ENCODE data around the gene GOLGA8S. TPM values are rescaled to one million over a fixed set of nuclear protein-coding genes. Genes with fewer than 3 reads are reported as not detected.
"Not testable (repeated sequence)": the region's sequence is repeated elsewhere in the genome, so short reads cannot be mapped to it uniquely, and the experiment has no call there.

GOLGA8S gene, protein sequence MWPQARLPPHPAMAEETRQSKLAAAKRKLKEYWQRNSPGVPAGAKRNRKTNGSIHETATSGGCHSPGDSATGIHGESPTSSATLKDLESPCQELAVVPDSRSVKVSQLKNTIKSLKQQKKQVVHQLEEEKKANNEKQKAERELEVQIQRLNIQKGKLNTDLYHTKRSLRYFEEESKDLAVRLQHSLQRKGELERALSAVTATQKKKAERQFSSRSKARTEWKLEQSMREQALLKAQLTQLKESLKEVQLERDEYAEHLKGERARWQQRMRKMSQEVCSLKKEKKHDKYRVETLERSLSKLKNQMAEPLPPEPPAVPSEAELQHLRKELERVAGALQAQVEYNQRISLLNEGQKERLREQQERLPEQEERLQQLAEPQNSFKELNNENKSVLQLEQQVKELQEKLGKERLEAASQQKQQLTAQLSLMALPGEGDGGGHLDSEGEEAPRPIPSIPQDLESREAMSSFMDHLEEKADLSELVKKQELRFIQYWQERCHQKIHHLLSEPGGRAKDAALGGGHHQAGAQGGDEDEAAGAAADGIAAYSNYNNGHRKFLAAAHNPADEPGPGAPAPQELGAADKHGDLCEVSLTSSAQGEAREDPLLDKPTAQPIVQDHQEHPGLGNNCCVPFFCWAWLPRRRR
- under 1 TPM in 1 of 2 experiments, not detected in 1; 0.11 TPM for total RNA-seq

DNA sequence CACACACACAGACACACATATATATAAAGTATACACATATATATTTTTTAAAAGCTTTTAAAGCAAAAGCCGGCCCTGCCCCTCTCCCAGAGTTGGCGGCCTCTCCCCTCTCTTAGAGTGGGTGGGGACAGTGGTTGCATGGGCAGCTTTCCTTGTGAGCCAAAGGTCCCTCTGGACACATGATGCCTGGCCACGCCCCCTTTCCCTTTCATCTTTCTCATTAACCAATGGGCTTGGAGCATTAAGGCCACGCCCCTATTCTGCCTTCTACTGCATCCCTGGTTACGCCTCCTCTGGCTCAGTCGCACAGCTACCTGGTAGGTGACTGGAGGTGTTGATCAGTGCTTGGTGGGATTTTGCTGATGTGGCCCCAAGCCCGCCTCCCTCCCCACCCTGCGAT is at the start of gene GOLGA8S:
TSS of gene GOLGA8S (plus strand) at position 301 of the 400 bp plus-strand sequence. CDS start at position 363, 62 bp downstream.
- CTCF ChIA-PET; H3K9me3 Mint-ChIP-seq (ENCODE audit: low read depth); H3K4me1 Mint-ChIP-seq; DNase-seq; ATAC-seq; intact Hi-C loops (cut with DNase I, micrococcal nuclease); H3K36me3 Mint-ChIP-seq (ENCODE audit: low read depth); H3K27ac Mint-ChIP-seq; H3K4me3 Mint-ChIP-seq; H3K27me3 Mint-ChIP-seq; POLR2A ChIA-PET: not testable (repeated sequence)

DNA sequence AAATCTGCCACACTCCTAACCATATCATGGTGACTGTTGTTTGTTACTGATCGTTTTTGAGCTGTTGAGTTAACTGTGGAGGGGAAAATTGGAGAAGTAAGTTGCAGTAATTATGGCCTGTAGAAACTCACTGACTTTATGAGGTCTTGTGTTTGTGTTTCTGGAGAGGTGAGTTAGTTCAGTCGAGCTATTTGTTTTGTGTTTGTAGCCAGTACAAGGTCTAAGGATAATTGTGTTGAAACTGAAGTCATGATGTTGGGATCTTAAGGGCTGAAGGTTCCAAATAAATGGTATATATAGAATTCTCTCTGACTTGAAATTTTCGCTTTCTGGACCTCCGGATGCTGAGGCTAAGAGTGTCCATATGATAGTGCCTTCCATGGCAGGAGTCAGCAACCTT is 49.7 kb upstream of the GOLGA8S start:
- ChIA-PET POLR2A (interaction anchor here (0.6 kb wide), 1 partner anchor 266 kb away, joined by 3 read pairs; no protein-coding TSS in a partner anchor), CTCF (interaction anchor here (1.6 kb wide), 1 partner anchor 265 kb away, joined by 3 read pairs; the partner anchor contains the start of gene TUBGCP5)
- H3K9me3 Mint-ChIP-seq (ENCODE audit: low read depth); intact Hi-C loops (cut with DNase I, micrococcal nuclease); H3K27ac Mint-ChIP-seq; DNase-seq; ATAC-seq; H3K27me3 Mint-ChIP-seq: not testable (repeated sequence)
- Mint-ChIP-seq H3K36me3 (ENCODE audit: low read depth) (peaks cover 25% of the 10 kb centered on the region), H3K4me1 (peaks cover 33% of the 10 kb centered on the region), H3K4me3 (peak overlapping the region; percentile 94)

DNA sequence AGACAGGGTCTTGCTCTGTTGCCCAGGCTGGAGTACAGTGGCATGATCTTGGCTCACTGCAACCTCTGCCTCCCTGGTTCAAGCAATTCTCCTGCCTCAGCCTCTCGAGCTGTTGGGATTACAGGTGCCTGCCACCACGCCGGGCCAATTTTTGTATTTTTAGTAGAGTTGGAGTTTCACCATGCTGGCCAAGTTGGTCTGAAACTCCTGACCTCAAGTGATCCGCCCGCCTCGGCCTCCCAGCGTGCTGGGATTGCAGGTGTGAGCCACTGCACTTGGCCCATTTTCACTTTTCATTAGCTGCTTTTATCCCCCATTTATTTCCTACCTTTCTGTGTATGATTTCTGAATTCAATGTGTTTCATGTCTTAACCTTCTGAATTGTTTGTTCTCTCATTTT is 48.6 kb upstream of the GOLGA8S start:
- H3K9me3 Mint-ChIP-seq (ENCODE audit: low read depth); intact Hi-C loops (cut with DNase I, micrococcal nuclease); DNase-seq; H3K27me3 Mint-ChIP-seq; H3K4me3 Mint-ChIP-seq; ATAC-seq; H3K27ac Mint-ChIP-seq: not testable (repeated sequence)
- Mint-ChIP-seq H3K36me3 (ENCODE audit: low read depth) (peaks cover 29% of the 10 kb centered on the region), H3K4me1 (peaks cover 33% of the 10 kb centered on the region)
- ChIA-PET POLR2A (interaction anchor here (0.6 kb wide), 1 partner anchor 279 kb away, joined by 10 read pairs; no protein-coding TSS in a partner anchor), CTCF (interaction anchor here (0.6 kb wide), 1 partner anchor 275 kb away, joined by 3 read pairs; no protein-coding TSS in a partner anchor)

DNA sequence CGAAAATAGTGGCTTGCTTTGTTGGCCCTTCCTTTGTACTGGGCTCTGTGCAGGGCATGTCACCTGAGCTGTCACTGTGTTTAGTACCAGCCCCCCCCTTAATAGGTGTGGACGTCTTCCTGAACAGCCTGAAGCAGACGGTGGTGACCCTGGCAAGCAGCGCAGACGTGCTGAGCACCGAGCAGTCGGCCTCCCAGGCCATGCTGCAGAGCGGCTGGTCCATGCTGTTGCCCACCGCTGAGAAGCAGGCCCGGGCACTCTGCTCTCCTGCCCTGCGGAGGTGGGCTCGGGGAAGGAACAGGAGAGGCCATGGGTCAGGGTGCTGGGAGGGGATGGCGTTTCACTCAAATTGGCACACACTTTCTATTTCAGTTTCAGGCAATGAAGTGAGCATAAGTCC is 43.3 kb upstream of the GOLGA8S start:
- H3K9me3 Mint-ChIP-seq (ENCODE audit: low read depth); H3K27ac Mint-ChIP-seq; ATAC-seq; CTCF ChIA-PET; POLR2A ChIA-PET; DNase-seq; H3K4me3 Mint-ChIP-seq; intact Hi-C loops (cut with DNase I, micrococcal nuclease); H3K27me3 Mint-ChIP-seq: not testable (repeated sequence)
- peaks cover 26% of the 10 kb centered on the region for H3K36me3 Mint-ChIP-seq (ENCODE audit: low read depth)
- peaks cover 14% of the 10 kb centered on the region for H3K4me1 Mint-ChIP-seq

DNA sequence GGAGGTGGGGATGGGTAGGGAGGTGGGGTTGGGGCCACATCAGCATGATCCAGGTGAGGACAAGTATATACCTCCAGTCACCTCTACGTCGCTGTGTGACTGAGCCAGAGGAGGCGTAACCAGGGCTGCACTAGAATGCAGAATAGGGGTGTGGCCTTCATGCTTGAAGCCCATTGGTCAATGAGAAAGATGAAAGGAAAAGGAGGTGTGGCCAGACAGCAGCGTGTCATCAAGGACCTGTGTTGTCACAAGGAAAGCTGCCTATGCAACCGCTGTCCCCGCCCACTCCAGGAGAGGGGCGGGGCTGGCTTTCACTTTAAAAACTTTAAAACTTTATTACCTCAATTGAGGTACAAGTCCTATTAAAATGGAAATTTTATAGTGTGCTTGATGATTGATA is 20.5 kb upstream of the GOLGA8S start, which contains the start of gene GOLGA6L26:
TSS of gene GOLGA6L26 (minus strand) at position 101 of the 400 bp plus-strand sequence. CDS start at position 40, 61 bp downstream.
- not testable (repeated sequence) for H3K27ac Mint-ChIP-seq

DNA sequence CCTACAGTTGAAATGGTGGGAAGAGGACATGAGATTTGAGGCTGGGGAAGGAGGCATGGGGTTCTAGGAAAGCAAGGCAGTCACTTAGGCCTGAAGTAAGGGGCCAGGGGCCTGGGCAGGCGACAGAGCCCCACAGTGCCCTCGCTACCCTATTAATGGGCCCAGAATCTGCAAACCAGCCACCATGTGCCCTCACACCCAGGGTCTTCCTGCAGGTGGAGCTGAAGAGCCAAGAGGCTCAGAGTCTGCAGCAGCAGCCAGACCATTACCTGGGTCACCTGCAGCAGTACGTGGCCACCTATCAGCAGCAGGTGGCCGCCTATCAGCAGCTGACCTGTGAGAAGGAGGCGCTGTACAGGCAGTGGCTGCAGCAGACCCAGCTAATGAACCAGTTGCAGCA is 8.1 kb downstream of the GOLGA8S start:
- H3K9me3 Mint-ChIP-seq (ENCODE audit: low read depth); H3K36me3 Mint-ChIP-seq (ENCODE audit: low read depth); H3K27me3 Mint-ChIP-seq; POLR2A ChIA-PET; CTCF ChIA-PET; H3K4me1 Mint-ChIP-seq; DNase-seq; intact Hi-C loops (cut with DNase I, micrococcal nuclease); ATAC-seq; H3K4me3 Mint-ChIP-seq; H3K27ac Mint-ChIP-seq: not testable (repeated sequence)

More for the DNA sequence above, 20.5 kb upstream of the GOLGA8S start, which contains the start of gene GOLGA6L26:
- H3K4me3 Mint-ChIP-seq; H3K36me3 Mint-ChIP-seq (ENCODE audit: low read depth); DNase-seq; intact Hi-C loops (cut with DNase I, micrococcal nuclease); H3K4me1 Mint-ChIP-seq; H3K27me3 Mint-ChIP-seq; H3K9me3 Mint-ChIP-seq (ENCODE audit: low read depth); POLR2A ChIA-PET; ATAC-seq; CTCF ChIA-PET: not testable (repeated sequence)

DNA sequence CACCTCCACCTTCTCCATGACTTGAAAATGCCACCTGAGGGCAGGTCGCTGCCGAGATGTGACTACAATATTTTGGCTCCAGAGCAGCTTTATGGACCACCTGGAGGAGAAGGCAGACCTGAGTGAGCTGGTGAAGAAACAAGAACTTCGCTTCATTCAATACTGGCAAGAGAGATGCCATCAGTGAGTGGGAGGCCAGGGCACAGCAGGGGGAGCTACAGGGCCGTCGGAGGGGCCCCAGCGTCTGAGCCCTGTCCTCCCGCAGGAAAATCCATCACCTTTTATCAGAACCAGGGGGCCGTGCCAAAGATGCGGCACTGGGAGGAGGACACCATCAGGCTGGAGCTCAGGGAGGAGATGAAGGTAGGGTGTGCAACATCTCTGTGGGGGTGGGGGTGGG is 9.7 kb downstream of the GOLGA8S start:
- POLR2A ChIA-PET; intact Hi-C loops (cut with DNase I, micrococcal nuclease); H3K27ac Mint-ChIP-seq; H3K27me3 Mint-ChIP-seq; H3K4me1 Mint-ChIP-seq; H3K4me3 Mint-ChIP-seq; H3K9me3 Mint-ChIP-seq (ENCODE audit: low read depth); DNase-seq; ATAC-seq; CTCF ChIA-PET; H3K36me3 Mint-ChIP-seq (ENCODE audit: low read depth): not testable (repeated sequence)

DNA sequence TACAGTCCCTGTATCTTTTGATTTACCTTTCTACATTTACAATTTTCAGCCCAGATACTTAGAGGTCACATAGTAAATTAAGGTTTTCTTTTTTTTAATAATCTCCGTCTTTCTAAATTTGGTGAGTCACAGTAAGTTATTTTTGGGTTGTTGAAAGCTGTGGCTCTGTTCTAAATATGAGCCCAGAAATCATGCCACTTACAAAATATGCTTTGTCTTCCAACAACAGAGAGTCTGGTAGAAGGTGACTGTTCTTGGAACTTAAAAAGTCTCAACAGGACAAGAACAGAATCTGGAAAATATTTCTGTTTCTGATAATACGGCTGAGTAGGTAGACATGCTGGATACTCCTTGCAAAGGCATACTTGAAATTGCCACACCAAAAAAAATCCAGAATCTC is 16.0 kb downstream of the GOLGA8S start:
- Mint-ChIP-seq H3K27ac (no peak overlapping the region), H3K27me3 (no peaks in the 10 kb centered on the region), H3K9me3 (ENCODE audit: low read depth) (no peaks in the 10 kb centered on the region), H3K4me1 (no peaks in the 10 kb centered on the region), H3K36me3 (ENCODE audit: low read depth) (no peaks in the 10 kb centered on the region), H3K4me3 (no peak overlapping the region)
- intact Hi-C loops (cut with DNase I, micrococcal nuclease), result no loop called here
- no peak for ATAC-seq
- POLR2A ChIA-PET, result no interaction called here
- DNase-seq, result no peak
- CTCF ChIA-PET, result no interaction called here

DNA sequence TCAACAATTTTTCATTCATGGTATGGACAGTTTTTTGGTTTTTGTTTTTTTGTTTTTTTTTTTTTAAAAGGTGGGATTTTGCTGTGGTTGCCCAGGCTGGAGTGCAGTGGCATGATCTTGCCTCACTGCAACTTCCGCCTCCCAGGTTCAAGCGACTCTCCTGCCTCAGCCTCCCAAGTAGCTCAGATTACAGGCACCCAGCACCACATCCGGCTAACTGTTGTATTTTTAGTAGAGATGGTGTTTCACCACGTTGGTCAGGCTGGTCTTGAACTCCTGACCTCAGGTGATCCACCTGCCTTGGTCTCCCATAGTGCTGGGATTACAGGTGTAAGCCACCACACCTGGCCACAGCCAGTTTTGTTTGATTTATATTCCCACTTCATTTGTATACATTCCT is 16.6 kb downstream of the GOLGA8S start:
- H3K4me3 Mint-ChIP-seq; CTCF ChIA-PET; intact Hi-C loops (cut with DNase I, micrococcal nuclease); H3K9me3 Mint-ChIP-seq (ENCODE audit: low read depth); ATAC-seq; H3K36me3 Mint-ChIP-seq (ENCODE audit: low read depth); DNase-seq; H3K4me1 Mint-ChIP-seq; H3K27ac Mint-ChIP-seq; H3K27me3 Mint-ChIP-seq: not testable (repeated sequence)
- POLR2A ChIA-PET, result interaction anchor here (0.7 kb wide), 1 partner anchor 371 kb away, joined by 3 read pairs; no protein-coding TSS in a partner anchor

DNA sequence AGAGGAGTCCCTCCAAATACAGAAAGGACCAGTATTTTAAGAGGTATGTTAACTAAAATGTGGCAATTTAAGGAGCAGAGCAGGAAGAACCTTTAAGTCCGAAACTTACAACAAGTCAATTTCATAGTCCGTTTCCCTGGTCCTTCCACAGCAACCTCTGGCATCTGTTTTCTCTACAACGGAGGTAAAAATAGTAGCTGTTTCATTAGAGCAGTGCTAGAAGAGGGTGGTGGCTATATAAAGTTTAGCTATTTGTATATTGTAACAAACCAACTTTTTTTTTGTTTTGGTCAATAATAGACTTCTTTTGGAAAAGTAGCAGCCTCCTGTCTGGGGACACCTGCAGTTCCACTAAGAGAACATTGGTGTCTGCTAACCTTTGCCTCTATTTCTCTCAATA is 17.3 kb downstream of the GOLGA8S start:
- H3K27ac Mint-ChIP-seq; H3K36me3 Mint-ChIP-seq (ENCODE audit: low read depth); DNase-seq; H3K4me1 Mint-ChIP-seq; H3K4me3 Mint-ChIP-seq; intact Hi-C loops (cut with DNase I, micrococcal nuclease); CTCF ChIA-PET; H3K27me3 Mint-ChIP-seq; H3K9me3 Mint-ChIP-seq (ENCODE audit: low read depth); ATAC-seq: not testable (repeated sequence)
- POLR2A ChIA-PET, result interaction anchor here (0.6 kb wide), 1 partner anchor 1993 kb away, joined by 4 read pairs; no protein-coding TSS in a partner anchor

DNA sequence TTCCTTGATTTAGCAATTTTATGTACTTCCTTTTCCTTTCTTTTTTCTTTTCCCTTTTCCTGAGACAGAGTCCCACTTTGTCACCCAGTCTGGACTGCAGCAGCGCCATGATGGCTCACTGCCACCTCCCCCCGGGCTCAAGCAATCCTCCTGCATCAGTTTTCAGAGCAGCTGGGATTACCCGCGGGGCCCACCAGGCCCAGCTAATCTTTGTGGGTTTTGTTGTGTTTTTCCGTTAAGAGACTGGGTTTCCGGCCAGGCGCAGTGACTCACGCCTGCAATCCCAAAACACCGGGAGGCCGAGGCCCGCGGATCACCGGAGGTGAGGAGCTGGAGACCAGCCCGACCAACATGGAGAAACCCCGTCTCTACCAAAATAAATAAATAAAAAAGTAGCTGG is 17.7 kb downstream of the GOLGA8S start:
- ChIA-PET CTCF (no interaction called here), POLR2A (interaction anchor here (0.6 kb wide), 1 partner anchor 1993 kb away, joined by 4 read pairs; no protein-coding TSS in a partner anchor)
- ATAC-seq, result no peak
- no peak for DNase-seq
- Mint-ChIP-seq H3K4me1 (no peaks in the 10 kb centered on the region), H3K36me3 (ENCODE audit: low read depth) (no peaks in the 10 kb centered on the region), H3K27ac (no peak overlapping the region), H3K4me3 (no peak overlapping the region), H3K9me3 (ENCODE audit: low read depth) (no peaks in the 10 kb centered on the region), H3K27me3 (no peaks in the 10 kb centered on the region)
- intact Hi-C loops (cut with DNase I, micrococcal nuclease), result no loop called here

Measured in activated CD4-positive, alpha-beta T cell treated with anti-CD3 and anti-CD28 coated beads for 36 hours (primary cell).